AG08396 (cell line): ENCODE measurements around the gene MT1E.
"Not testable (repeated sequence)": the region's sequence is repeated elsewhere in the genome, so short reads cannot be mapped to it uniquely, and the experiment has no call there.

Source experiments
- DNase-seq: peaks from one replicate; pipeline ENCODE4 v3.0.0; 2012; ENCODE audit warnings: low spot score, mixed read lengths

The MT1E gene

DNA sequence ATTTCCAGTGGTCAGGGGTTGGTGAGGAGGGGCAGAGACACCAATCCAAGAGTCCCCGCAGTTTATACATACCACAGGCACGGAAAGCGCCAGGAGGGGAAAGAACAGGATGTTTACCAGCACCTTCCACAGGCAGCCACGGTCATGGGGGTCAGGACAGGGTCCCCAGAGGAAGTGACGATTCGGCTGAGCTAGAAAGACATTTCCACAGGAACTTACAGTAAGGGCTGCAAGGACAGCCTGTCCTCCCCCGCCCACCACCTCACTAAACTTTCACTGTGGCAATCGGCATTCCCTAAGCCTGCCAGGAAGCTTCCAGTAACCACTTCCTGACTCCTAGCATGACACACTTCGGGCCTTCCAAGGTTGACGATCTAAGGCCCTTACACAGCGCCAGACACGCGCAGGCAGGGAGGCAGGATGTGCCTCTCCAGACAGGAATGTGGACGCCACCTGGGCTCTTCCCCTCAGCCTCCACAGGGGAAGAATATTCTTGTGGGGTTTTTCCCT, 18.4 kb upstream of the MT1E start:
- peak; percentile 87 for DNase-seq

DNA sequence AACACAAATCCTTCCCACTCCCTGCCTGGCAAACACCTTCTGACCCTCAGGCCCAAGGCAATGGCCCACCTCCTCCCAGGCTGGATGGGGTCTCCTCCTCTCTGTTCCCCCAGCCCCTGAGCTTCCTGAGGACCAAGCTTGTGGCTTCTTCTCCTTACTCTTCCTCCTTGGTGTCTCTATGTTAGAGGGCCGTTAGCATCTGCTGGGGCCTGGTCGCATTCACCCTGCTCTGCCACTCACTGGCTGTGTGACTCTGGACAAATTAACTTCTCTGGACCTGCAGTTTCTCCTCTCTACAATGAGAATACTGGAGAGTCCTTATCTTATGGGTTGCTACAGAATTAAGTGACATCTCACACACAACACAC, 17.9 kb upstream of the MT1E start:
- no peak for DNase-seq

DNA sequence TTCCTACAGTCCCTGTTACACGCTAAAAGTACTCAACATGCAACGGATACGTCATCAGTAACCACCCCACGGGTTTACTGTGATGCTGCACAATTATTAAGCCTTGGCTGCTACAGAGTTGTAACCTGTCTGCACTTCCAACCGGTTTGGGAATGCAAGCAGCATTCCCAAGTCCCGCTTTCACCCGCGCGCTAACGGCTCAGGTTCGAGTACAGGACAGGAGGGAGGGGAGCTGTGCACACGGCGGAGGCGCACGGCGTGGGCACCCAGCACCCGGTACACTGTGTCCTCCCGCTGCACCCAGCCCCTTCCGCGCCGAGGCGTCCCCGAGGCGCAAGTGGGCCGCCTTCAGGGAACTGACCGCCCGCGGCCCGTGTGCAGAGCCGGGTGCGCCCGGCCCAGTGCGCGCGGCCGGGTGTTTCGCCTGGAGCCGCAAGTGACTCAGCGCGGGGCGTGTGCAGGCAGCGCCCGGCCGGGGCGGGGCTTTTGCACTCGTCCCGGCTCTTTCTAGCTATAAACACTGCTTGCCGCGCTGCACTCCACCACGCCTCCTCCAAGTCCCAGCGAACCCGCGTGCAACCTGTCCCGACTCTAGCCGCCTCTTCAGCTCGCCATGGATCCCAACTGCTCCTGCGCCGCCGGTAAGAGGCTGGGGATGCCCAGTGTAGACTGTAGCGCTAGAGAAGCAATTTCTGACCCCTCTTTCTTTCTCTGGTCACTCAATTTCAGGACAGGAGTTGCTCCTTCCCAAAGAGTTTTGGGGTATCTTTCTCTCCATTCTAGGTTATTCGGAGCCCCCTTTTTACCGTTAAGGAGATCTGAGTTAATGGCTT, 17.3 kb upstream of the MT1E start, which contains the start of gene MT2A:
Gene MT2A (plus strand): TSS at position 542 of the 833 bp plus-strand sequence. CDS start 72 bp downstream, at position 614.
- DNase-seq: peak; percentile 93

DNA sequence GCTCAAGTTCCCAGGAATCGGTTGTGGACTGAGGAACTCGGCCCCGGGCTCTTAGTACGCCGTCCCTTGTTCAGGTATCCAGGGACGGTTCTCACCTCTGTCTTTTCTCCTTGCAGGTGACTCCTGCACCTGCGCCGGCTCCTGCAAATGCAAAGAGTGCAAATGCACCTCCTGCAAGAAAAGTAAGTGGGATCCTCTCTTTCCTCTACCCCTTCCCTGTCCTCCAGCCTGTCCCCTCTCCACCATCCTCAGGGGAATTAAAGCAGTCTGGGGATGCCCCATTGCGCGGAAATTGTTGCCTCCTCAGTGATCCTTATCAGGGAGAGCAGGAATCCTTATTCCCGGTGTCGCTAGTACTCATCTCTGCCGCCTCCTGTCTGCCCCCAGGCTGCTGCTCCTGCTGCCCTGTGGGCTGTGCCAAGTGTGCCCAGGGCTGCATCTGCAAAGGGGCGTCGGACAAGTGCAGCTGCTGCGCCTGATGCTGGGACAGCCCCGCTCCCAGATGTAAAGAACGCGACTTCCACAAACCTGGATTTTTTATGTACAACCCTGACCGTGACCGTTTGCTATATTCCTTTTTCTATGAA, 16.6 kb upstream of the MT1E start:
- no peak for DNase-seq

DNA sequence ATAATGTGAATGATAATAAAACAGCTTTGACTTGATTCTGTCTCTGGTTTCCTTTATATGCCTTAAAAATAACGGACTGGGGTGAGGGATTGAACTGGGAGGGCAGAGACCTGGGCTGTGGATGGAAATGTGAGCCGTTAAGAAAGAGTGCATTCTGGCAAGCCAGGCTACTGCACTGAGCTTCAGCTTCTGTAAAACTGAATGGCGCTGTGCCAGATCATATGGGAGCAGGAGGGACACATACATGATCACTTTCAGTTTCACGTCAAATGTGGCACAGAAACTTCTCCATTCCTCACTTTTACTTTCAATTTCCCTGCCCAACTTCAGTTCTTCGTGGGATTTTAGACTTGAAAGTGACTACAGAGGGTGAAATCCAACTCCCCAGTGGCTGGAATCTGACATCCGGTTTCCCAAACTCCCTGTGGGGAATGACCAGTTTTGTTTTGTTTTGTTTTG, 16.1 kb upstream of the MT1E start:
- peak; percentile 67 for DNase-seq

DNA sequence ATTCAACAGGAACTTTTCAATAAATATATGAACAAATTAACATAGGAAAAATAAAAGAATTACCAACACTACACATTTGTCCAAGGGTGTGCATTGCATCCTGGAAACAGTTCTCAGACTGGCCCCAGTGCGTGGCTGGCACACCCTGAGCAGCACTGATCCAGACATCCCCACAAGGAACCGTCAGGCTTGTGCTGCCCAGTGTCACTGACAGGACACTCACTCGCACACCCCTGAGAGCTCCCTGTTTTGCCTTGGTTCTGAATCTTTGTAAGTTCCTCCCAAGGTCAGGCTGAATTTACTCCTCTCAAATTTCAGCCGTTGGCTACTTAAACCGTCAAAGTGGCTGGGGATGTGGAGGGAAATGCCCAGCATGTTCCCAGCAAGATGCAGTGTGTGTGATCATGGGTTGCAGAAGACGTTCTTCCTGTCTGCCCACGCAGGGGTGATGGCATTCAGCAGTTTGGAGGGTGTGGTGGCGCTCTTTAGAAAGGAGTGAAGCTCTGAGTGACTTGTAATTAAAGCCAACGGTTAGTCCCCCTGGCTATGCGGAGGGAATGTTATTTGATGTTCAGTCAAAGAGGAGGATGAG, 15.5 kb upstream of the MT1E start:
- DNase-seq: no peak

DNA sequence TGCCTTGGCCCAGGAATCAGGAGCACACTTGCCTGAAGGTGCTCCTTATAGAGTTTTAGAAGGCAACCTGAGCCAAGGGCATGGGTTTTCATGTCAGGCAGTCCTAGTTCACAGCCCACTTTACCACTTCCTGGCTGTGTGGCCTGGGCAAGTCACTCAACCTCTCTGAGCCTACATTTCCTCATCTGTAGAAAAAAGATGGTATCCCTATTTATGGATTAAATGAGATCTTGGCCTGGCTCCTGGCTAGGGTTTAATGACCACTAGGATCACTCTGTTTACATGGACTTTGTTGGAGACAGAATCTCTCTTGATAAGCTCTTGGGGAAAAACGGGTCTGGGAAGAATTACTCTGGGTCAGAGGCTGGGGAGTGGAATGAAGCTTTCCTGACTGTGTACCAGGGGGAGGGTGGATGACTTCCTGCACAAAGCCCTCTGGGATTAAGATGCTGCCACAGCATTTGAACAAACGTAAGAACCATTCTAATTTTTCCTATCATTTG, 14.9 kb upstream of the MT1E start:
- DNase-seq: no peak

DNA sequence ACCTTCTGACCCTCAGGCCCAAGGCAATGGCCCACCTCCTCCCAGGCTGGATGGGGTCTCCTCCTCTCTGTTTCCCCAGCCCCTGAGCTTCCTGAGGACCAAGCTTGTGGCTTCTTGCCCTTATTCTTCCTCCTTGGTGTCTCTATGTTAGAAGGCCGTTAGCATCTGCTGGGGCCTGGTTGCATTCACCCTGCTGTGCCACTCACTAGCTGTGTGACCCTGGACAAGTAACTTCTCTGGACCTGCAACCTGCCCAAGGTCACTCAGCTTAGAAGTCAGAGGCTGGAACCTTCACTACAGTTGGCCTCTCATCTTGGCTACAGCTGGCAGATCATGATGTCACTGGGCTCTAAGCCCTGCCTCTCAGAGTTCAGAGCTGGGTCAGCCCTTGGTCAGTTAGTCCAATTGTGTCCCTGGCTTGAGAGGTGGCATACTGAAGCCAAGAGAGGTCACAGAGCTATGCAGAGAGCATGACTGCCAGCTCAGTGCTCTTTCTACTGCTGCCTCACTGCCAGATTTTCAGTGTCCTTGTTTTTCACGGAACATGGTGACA, 14.2 kb upstream of the MT1E start:
- DNase-seq: peak; percentile 55

DNA sequence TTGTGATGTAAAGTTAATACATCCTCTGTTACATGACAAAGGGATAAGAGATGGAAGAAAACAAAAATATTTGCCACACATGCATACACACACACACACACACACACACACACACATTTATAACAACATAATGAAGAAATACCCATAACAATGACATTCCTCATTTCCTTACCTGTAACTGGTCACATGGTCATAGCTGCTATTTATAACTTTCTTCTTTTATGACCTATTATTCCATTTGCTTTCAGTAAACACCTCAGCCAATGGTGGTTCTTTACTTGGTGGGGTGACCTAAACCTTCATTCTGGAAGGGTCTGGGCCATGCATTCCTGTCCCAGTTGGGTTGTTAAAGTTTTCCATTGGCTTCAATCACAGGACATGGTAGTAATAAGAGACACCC, 11.9 kb upstream of the MT1E start:
- DNase-seq: no peak

DNA sequence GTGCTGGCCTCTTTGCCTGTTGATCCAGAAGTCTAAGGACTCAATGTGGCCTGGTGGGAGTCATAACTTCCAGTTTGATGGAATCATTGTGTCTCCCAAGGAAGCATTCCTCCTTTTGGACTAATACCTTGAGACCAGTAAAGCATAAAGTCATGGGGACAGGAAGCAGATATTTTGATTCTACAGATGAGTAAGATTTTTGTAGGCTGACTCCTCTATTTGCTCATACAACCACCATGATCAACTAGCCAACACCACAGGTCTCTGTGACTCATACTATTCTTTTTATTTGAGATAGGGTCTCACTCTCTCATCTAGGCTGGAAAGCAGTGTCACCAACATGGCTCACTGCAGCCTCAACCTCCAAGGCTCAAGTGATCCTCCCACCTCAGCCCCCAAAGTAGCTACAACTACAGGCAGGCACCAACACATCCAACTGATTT, 11.0 kb upstream of the MT1E start:
- DNase-seq: peak; percentile 65

DNA sequence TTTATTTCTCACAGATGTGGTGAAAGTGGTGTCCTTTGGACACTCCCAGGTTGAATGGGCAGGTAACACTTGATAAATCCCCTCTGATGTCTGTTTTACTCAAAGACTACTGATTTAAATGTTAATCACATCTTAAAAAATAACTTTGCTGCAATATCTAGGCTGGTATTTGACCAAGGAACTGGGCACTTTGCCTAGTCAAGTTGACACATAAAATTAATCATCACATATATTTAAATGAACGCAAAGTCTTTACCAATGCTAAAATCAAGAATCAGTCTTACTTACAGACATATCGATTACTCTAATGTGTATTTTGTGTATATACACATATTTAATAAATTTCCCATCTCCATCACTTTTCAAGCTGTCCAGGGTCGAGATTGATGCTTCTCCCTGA, 10.2 kb upstream of the MT1E start:
- DNase-seq: no peak

DNA sequence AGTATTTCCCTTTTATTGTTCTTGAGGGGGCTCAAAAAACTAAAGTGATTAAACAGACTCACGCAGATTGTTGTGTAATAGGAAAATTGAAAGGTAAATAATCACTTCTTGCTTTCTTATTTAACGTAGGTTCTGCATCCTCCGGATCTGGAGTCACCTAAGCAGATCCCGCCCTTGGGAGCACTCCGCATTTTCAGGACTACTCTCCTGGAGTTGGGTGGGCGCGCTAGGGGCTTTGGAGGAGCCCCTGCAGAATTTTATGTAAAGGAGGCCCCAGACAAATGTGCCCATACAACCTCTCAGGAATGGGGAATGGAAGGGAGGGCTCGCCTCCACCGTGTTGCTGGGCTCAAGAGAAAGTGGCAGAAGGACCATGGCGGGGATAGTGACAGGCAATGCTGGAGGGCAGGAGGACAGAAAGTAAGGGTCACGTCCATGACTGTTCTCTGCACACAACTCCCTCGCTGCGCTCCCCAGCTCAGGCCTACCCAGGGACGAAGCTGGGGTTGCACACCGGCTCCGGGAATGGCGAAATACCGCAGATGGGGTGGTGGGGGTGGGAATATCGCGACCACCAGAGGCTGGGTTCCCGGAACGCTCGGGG, 8.9 kb upstream of the MT1E start:
- DNase-seq: no peak

DNA sequence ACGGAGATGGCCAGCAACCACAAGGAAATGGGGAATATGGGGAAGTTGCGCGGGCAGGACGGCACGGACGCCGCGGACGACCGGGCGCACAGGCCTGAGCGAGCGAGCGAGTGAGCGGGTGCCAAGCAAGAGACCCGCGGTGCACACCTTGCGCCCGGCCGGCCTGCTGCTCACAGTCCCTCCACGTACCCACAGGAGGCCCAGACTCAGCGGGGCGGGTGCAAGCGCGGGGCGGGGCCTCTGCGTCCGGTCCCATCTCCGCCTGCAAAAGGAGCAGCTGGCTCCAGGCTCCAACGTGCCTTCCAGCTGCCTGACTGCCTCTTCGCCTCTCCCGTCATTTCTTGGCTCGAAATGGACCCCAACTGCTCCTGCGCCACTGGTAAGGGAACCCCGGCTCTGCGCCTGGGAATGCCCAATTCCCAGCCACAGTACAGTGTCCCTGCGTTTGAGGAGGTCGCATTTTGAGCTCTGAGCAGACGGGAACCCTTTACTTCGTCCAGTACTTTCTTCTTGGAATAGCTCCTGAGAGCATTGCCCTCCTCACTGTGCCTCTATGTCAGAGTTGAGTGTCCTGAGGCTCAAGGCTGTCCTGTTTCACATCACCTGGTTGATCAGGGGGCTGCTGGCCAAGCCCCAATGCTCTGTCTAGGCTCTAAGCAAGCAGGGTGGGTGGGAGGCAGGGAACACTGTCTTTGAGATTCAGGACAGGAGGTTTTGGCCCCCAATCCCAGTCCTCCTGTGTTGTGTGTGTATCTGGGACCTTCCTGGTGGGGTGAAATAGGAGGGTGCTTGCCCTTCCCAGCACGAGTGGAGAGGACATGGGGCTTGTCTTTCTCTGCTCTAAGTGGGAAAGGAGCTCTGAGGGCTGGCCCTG, 8.1 kb upstream of the MT1E start:
- DNase-seq: peak; percentile 74

DNA sequence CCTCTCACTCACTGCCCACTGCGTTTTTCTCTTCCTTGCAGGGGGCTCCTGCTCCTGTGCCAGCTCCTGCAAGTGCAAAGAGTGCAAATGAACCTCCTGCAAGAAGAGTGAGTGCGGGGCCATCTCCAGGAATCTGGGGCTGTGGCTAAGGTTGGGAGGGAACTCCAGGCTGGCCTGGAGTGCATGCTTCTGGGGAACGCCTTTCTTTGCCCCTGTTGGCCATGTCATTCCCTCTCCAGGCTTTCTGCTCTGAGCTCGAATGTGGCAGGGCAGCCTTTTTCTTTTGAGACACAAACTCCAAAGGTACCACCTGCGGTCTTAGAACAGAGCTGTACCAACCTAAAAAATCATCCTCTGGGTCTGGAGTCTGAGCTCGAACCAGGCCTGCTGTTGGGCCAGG, 7.4 kb upstream of the MT1E start:
- no peak for DNase-seq

DNA sequence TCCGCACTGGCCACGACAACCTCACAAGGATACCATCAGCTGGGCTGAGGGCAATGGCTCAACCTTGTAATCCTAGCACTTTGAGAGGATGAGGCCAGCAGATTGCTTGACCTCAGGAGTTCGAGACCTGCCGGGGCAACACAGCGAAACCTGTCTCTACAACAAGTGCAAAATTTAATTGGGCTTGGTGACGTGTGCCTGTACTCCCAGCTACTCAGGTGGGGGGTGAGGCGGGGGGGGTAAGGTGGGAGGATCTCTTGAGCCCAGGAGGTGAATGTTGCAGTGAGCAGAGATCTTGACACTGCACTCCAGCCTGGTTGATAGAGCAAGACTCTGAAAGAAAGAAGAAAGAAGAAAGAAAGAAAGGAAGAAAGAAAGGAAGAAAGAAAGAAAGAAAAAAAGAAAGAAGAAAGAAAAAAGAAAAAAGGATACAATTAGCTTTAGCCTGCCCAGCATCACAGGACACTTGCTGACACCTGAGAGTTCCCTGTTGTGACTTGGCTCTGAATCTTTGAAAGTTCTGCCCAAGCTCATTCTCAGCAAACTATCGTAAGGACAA, 5.2 kb upstream of the MT1E start:
- no peak for DNase-seq

DNA sequence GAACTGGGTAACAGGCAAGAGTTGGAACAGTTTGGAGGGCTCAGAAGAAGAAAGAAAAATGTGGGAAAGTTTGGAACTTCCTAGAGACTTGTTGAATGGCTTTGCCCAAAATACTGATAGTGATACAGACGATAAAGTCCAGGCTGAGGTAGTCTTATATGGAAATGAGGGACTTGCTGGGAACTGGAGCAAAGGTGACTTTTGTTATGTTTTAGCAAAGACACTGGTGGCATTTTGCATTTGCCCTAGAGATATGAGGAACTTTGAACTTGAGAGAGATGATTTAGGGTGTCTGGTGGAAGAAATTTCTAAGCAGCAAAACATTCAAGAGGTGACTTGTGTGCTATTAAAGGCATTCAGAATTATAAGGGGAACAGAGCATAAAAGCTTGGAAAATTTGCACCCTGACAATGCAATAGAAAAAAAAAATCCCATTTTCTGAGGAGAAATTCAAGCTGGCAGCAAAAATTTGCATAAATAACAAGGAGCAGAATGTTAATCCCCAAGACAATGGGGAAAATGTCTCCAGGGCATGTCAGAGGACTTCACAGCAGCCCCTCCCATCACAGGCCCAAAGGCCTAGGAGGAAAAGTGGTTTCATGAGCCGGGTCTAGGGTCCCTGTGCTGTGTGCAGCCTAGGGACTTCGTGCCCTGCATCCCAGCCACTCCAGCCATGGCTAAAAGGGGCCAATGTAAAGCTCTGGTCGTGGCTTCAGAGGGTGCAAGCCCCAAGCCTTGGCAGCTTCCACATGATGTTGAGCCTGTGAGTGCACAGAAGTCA, 3.7 kb upstream of the MT1E start:
- DNase-seq: not testable (repeated sequence)

DNA sequence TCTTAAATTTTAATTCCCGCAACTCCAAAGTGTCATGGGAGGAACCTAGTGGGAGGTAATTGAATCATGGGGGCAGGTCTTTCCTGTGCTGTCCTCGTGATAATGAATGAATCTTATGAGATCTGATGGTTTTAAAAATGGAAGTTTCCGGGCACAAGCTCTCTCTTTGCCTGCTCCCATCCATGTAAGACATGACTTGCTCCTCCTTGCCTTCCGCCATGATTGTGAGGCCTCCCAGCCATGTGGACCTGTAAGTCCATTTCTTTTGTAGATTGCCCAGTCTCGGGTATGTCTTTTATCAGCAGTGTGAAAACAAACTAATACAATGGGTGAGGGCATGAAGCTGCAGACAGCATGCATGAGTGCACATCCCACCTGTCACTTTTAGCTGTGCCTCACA, 2.4 kb upstream of the MT1E start:
- not testable (repeated sequence) for DNase-seq

DNA sequence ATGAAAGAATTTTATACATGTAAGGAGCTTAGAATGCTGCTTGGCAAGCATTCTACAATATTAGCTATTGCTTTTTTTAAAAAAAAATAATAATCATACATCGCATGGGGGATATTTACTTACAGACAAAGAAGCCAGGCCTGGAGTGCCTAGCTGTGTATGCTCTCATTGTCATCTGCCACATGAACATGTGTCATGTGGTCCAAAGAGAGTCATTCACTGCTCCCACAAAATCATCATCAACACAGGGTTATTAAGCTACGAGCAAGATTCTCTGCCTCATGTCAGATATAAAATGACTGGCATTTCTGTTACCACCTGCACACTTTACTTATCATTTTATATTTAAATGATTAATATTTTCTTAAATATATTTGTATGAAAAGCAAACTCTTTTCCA, 1.9 kb upstream of the MT1E start:
- DNase-seq: no peak

DNA sequence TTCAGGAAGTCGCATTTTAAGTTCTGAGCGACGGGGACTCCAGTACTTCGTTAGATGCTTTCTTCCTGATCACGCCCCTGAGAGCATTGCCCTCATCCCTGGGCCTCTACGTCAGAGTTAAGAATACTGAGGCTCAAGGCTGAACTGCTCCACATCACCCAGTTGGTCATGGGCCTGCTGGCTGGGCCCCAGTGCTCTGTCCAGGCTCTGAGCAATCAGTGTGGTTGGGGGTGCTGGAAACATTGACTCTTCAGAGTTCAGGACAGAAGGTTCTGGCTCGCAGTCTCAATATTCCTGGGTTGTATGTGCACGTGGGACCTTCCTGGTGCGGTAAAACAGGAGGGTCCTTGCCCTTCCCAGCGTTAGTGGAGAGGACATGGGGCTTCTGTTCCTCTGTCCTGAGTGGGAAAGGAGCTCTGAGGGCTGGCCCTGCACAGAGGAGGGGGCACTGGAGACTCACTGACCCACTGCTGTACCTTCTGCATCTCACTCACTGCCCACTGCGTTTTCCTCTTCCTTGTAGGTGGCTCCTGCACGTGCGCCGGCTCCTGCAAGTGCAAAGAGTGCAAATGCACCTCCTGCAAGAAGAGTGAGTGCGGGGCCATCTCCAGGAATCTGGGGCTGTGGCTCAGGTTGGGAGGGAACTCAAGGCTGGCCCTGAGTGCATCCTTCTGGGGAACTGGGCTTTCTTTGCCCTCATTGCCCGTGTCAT, 518 bp downstream of the MT1E start:
- DNase-seq: peak; percentile 81
